Liver (tissue), 3 donors: ENCODE results near the gene EXOG.

Source experiments
- EGR1 ChIP-seq, 2 donors: IDR thresholded peaks; 2 replicates each; pipeline ENCODE4 v1.6.1; 2016 to 2018; ENCODE audit warnings: antibody characterized with exemption in 2 of 2, low read depth in 2 of 2
- GABPA ChIP-seq, 2 donors: IDR thresholded peaks in 1 of 2; conservative IDR thresholded peaks in 1 of 2; 2 replicates each; pipeline ENCODE4 v1.6.1; 2016; ENCODE audit warnings: antibody characterized with exemption in 2 of 2, mild to moderate bottlenecking in 1 of 2, moderate library complexity in 1 of 2
- JUND ChIP-seq, 2 donors: IDR thresholded peaks; 2 replicates each; pipeline ENCODE4 v1.6.1; 2016; ENCODE audit warnings: antibody characterized with exemption in 2 of 2
- MAX ChIP-seq: IDR thresholded peaks from 2 replicates; pipeline ENCODE4 v1.6.1; 2016; ENCODE audit warnings: antibody characterized with exemption
- RAD21 ChIP-seq, 2 donors: IDR thresholded peaks; 2 replicates each; pipeline ENCODE4 v1.6.1; 2016; ENCODE audit warnings: antibody characterized with exemption in 2 of 2, mild to moderate bottlenecking in 2 of 2
- RXRA ChIP-seq, 2 donors: IDR thresholded peaks; 2 replicates each; pipeline ENCODE4 v1.6.1; 2017 to 2018; ENCODE audit warnings: antibody characterized with exemption in 2 of 2, mild to moderate bottlenecking in 1 of 2
- SP1 ChIP-seq: IDR thresholded peaks from 2 replicates; pipeline ENCODE4 v1.6.1; 2018; ENCODE audit warnings: antibody characterized with exemption, mild to moderate bottlenecking
- TAF1 ChIP-seq: conservative IDR thresholded peaks from 2 replicates; pipeline ENCODE4 v1.6.1; 2016; ENCODE audit warnings: antibody characterized with exemption, mild to moderate bottlenecking
- YY1 ChIP-seq: IDR thresholded peaks from 2 replicates; pipeline ENCODE4 v1.6.1; 2016; ENCODE audit warnings: antibody characterized with exemption, mild to moderate bottlenecking
- TF ChIP-seq, protein P1 (sequence below): fragments of 150-350 bp; IDR thresholded peaks from 2 replicates; pipeline ENCODE4 v1.5.1; 2017; ENCODE audit warnings: improper control_type of control experiment, low read depth, low read length; ENCODE audit not compliant: missing input control
- TF ChIP-seq, protein P2 (sequence below): IDR thresholded peaks from 2 replicates; pipeline ENCODE4 v1.6.1; 2016; ENCODE audit warnings: antibody characterized with exemption, mild to moderate bottlenecking
- donor health status: healthy.
- donor health status: healthy.

- TF ChIP-seq, protein P1, sequence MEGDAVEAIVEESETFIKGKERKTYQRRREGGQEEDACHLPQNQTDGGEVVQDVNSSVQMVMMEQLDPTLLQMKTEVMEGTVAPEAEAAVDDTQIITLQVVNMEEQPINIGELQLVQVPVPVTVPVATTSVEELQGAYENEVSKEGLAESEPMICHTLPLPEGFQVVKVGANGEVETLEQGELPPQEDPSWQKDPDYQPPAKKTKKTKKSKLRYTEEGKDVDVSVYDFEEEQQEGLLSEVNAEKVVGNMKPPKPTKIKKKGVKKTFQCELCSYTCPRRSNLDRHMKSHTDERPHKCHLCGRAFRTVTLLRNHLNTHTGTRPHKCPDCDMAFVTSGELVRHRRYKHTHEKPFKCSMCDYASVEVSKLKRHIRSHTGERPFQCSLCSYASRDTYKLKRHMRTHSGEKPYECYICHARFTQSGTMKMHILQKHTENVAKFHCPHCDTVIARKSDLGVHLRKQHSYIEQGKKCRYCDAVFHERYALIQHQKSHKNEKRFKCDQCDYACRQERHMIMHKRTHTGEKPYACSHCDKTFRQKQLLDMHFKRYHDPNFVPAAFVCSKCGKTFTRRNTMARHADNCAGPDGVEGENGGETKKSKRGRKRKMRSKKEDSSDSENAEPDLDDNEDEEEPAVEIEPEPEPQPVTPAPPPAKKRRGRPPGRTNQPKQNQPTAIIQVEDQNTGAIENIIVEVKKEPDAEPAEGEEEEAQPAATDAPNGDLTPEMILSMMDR, result no peak
- TF ChIP-seq SP1, result no peak
- TF ChIP-seq JUND (IDR thresholded peaks at IDR 0.05), result no peak
- no peak for TF ChIP-seq EGR1 (IDR thresholded peaks at IDR 0.05; ENCODE audit: low read depth in 2 of 2)
- no peak for TF ChIP-seq GABPA (IDR thresholded peaks at IDR 0.05 in 1 of 2, conservative IDR thresholded peaks at IDR 0.05 in 1 of 2)
- TF ChIP-seq RAD21 (IDR thresholded peaks at IDR 0.05), result no peak
- TF ChIP-seq, protein P2, sequence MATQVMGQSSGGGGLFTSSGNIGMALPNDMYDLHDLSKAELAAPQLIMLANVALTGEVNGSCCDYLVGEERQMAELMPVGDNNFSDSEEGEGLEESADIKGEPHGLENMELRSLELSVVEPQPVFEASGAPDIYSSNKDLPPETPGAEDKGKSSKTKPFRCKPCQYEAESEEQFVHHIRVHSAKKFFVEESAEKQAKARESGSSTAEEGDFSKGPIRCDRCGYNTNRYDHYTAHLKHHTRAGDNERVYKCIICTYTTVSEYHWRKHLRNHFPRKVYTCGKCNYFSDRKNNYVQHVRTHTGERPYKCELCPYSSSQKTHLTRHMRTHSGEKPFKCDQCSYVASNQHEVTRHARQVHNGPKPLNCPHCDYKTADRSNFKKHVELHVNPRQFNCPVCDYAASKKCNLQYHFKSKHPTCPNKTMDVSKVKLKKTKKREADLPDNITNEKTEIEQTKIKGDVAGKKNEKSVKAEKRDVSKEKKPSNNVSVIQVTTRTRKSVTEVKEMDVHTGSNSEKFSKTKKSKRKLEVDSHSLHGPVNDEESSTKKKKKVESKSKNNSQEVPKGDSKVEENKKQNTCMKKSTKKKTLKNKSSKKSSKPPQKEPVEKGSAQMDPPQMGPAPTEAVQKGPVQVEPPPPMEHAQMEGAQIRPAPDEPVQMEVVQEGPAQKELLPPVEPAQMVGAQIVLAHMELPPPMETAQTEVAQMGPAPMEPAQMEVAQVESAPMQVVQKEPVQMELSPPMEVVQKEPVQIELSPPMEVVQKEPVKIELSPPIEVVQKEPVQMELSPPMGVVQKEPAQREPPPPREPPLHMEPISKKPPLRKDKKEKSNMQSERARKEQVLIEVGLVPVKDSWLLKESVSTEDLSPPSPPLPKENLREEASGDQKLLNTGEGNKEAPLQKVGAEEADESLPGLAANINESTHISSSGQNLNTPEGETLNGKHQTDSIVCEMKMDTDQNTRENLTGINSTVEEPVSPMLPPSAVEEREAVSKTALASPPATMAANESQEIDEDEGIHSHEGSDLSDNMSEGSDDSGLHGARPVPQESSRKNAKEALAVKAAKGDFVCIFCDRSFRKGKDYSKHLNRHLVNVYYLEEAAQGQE, result no peak
- TF ChIP-seq MAX, result no peak
- no peak for TF ChIP-seq TAF1
- TF ChIP-seq RXRA (IDR thresholded peaks at IDR 0.05), result no peak
- no peak for TF ChIP-seq YY1
Observed at GRCh38 chr3:38566215-38566528, 70.0 kb downstream of the EXOG start.
